ENCODE data around the gene PDZD7.
A peak's percentile ranks its signal among the peaks of the same experiment; 100 is the strongest.
"Not testable (repeated sequence)": the region's sequence is repeated elsewhere in the genome, so short reads cannot be mapped to it uniquely, and the experiment has no call there.

Gene PDZD7

GRCh38 chr10:100982916-100983830 lies 47.8 kb downstream of the PDZD7 start:
- DNase-seq (ENCODE audit: low spot score): no peak

GRCh38 chr10:100981178-100981772 lies 49.7 kb downstream of the PDZD7 start:
- DNase-seq (ENCODE audit: low spot score): no peak

- DNase-seq (ENCODE audit: low spot score): no peak
These were observed 50.2 kb downstream of the PDZD7 start for GRCh38 chr10:100980711-100981110.

- no peak for DNase-seq (ENCODE audit: low spot score)
These were observed 50.6 kb downstream of the PDZD7 start for GRCh38 chr10:100980311-100980710.

- no peak for DNase-seq (ENCODE audit: low spot score)
These were observed 51.1 kb downstream of the PDZD7 start for GRCh38 chr10:100979791-100980272.

- DNase-seq (ENCODE audit: low spot score): no peak
These were observed 52.1 kb downstream of the PDZD7 start for GRCh38 chr10:100978901-100979195.

GRCh38 chr10:100978121-100978900 lies 52.6 kb downstream of the PDZD7 start:
- DNase-seq (ENCODE audit: low spot score): no peak

- no peak for DNase-seq (ENCODE audit: low spot score)
These were observed 53.5 kb downstream of the PDZD7 start for GRCh38 chr10:100977436-100977835.

- no peak for DNase-seq (ENCODE audit: low spot score)
These were observed 54.0 kb downstream of the PDZD7 start for GRCh38 chr10:100976906-100977305.

- not testable (repeated sequence) for DNase-seq (ENCODE audit: low spot score)
These were observed 55.5 kb downstream of the PDZD7 start for GRCh38 chr10:100975397-100975796.

GRCh38 chr10:100972904-100973535 lies 57.9 kb downstream of the PDZD7 start:
- no peak for DNase-seq (ENCODE audit: low spot score)

GRCh38 chr10:100972115-100972903 lies 58.6 kb downstream of the PDZD7 start:
- no peak for DNase-seq (ENCODE audit: low spot score)

- DNase-seq (ENCODE audit: low spot score): no peak
These were observed 59.8 kb downstream of the PDZD7 start for GRCh38 chr10:100970914-100971811.

- DNase-seq (ENCODE audit: low spot score): peak; percentile 27
These were observed 60.6 kb downstream of the PDZD7 start for GRCh38 chr10:100970076-100970913.

GRCh38 chr10:100969187-100970075 lies 61.5 kb downstream of the PDZD7 start, which contains the start of gene SEMA4G:
TSS of gene SEMA4G (plus strand) at chr10:100969504. CDS start at chr10:100972913, 3,409 bp downstream.
- DNase-seq (ENCODE audit: low spot score): peak; percentile 27

- no peak for DNase-seq (ENCODE audit: low spot score)
These were observed 62.1 kb downstream of the PDZD7 start for GRCh38 chr10:100968863-100969186.

GRCh38 chr10:100968062-100968736 lies 62.7 kb downstream of the PDZD7 start:
- DNase-seq (ENCODE audit: low spot score): no peak

GRCh38 chr10:100967332-100967731 lies 63.6 kb downstream of the PDZD7 start:
- no peak for DNase-seq (ENCODE audit: low spot score)
